A673 (cell line): ENCODE data around the gene SUPT5H. TPM values are rescaled to one million over a fixed set of nuclear protein-coding genes. Genes with fewer than 3 reads are reported as not detected.

Experiments
- BruUV-seq: library from RNA; stranded (reverse); fragments of 400-500 nt; replicated peaks from 2 replicates; lab custom pipeline; 2021; lab: Mats Ljungman, UMichigan
- CTCF ChIA-PET: fragments of 300-600 bp; sonication (Branson Sonifier 250); formaldehyde crosslinking; loops from one replicate; lab custom pipeline; 2022; ENCODE audit warnings: antibody characterized with exemption; lab: Charles Lee
- POLR2A ChIA-PET: fragments of 300-600 bp; sonication (Branson Sonifier 250); formaldehyde crosslinking; loops from one replicate; lab custom pipeline; 2022; ENCODE audit warnings: antibody characterized with exemption; ENCODE audit not compliant: low non-redundant PET; lab: Charles Lee
- DNase-seq: peaks from one replicate; pipeline ENCODE4 v3.0.0-alpha.2; 2015; ENCODE audit warnings: low spot score
- H3K27ac ChIP-seq: fragments of 200-600 bp; sonication (generic); 2 replicates; pipeline ENCODE4 v1.5.1; 2016; ENCODE audit warnings: mixed run types, low read depth, mild to moderate bottlenecking, mixed read lengths, antibody characterized with exemption, low read length; ENCODE audit not compliant: poor library complexity, severe bottlenecking
- H3K27me3 ChIP-seq: fragments of 200-600 bp; sonication (generic); replicated peaks from 2 replicates; pipeline ENCODE4 v1.6.1; 2017; ENCODE audit warnings: mixed run types, low read depth, mild to moderate bottlenecking, mixed read lengths, antibody characterized with exemption, low read length; ENCODE audit not compliant: insufficient read depth, poor library complexity
- H3K36me3 ChIP-seq: fragments of 200-600 bp; sonication (generic); 2 replicates; pipeline ENCODE4 v1.6.1; 2016; ENCODE audit warnings: mixed run types, mild to moderate bottlenecking, mixed read lengths, antibody characterized with exemption, low read length; ENCODE audit not compliant: insufficient read depth, poor library complexity, severe bottlenecking
- H3K4me1 ChIP-seq: fragments of 200-600 bp; sonication (generic); 2 replicates; pipeline ENCODE4 v1.6.1; 2017; ENCODE audit warnings: mixed run types, mild to moderate bottlenecking, mixed read lengths, antibody characterized with exemption, low read length; ENCODE audit not compliant: insufficient read depth, poor library complexity, severe bottlenecking
- H3K4me3 ChIP-seq: fragments of 200-600 bp; sonication (generic); 2 replicates; pipeline ENCODE4 v1.5.1; 2016; ENCODE audit warnings: low read depth, mixed run types, mild to moderate bottlenecking, mixed read lengths, low read length; ENCODE audit not compliant: poor library complexity, severe bottlenecking
- H3K9me3 ChIP-seq: fragments of 200-600 bp; sonication (generic); 2 replicates; pipeline ENCODE4 v1.6.1; 2016; ENCODE audit warnings: mixed run types, low read depth, mild to moderate bottlenecking, mixed read lengths, antibody characterized with exemption, low read length; ENCODE audit not compliant: poor library complexity, severe bottlenecking
- EZH2 ChIP-seq: fragments of 200-600 bp; sonication (generic); IDR thresholded peaks from 2 replicates; pipeline ENCODE4 v1.6.1; 2017; ENCODE audit warnings: borderline replicate concordance, low read depth, mild to moderate bottlenecking, mixed read lengths, antibody characterized with exemption, low read length; ENCODE audit not compliant: poor library complexity, severe bottlenecking
- intact Hi-C: fragments of 100-400 bp; cut with micrococcal nuclease; formaldehyde crosslinking; loops from one replicate; pipeline ENCODE4 v1.10.0; 2022; ENCODE audit not compliant: unreplicated experiment
- total RNA-seq: library from RNA; stranded (reverse); gene quantifications from 2 replicates; pipeline ENCODE4 v1.2.3, GENCODE V29; 2021
- TF ChIP-seq, protein P1 (sequence below): fragments of 300-800, 200-600 bp; sonication (generic); conservative IDR thresholded peaks from 2 replicates; pipeline ENCODE4 v1.5.1; 2017; ENCODE audit warnings: low read depth, mild to moderate bottlenecking, antibody characterized with exemption, low read length, moderate library complexity, mixed read lengths

Gene SUPT5H
- total RNA-seq, 1 experiment from 2014 or later = 169 TPM

GRCh38 chr19:39406656-39407409 lies 38.5 kb upstream of the SUPT5H start, which contains the start of gene ZFP36:
ZFP36 (plus strand) TSS chr19:39406847; CDS start chr19:39406905, 58 bp downstream.
- Histone ChIP-seq H3K27ac (peak within 1 kb of the TSS; percentile 82), H3K36me3 (peaks cover 7% of the 10 kb centered on the region), H3K4me1 (peaks cover 54% of the 10 kb centered on the region), H3K9me3 (no peaks in the 10 kb centered on the region), H3K4me3 (peak within 1 kb of the TSS; percentile 87), H3K27me3 (no peaks in the 10 kb centered on the region)
- ChIA-PET POLR2A (no interaction called here), CTCF (interaction anchor here (1.4 kb wide), 1 partner anchor 9 kb away, joined by 6 read pairs; no protein-coding TSS in a partner anchor)
- DNase-seq = peak; percentile 76
- no TSS peak for BruUV-seq
- intact Hi-C loops = no loop called here
- TF ChIP-seq EZH2 = no peak
- TF ChIP-seq, protein P1, sequence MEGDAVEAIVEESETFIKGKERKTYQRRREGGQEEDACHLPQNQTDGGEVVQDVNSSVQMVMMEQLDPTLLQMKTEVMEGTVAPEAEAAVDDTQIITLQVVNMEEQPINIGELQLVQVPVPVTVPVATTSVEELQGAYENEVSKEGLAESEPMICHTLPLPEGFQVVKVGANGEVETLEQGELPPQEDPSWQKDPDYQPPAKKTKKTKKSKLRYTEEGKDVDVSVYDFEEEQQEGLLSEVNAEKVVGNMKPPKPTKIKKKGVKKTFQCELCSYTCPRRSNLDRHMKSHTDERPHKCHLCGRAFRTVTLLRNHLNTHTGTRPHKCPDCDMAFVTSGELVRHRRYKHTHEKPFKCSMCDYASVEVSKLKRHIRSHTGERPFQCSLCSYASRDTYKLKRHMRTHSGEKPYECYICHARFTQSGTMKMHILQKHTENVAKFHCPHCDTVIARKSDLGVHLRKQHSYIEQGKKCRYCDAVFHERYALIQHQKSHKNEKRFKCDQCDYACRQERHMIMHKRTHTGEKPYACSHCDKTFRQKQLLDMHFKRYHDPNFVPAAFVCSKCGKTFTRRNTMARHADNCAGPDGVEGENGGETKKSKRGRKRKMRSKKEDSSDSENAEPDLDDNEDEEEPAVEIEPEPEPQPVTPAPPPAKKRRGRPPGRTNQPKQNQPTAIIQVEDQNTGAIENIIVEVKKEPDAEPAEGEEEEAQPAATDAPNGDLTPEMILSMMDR = 0 out of 2 replicates have a peak, but pooled peaks have one; percentile 8

- ChIA-PET POLR2A (no interaction called here), CTCF (interaction anchor here (0.5 kb wide), 1 partner anchor 432 kb away, joined by 3 read pairs; the partner anchor contains the start of gene FBXO17)
- peak overlapping the region; percentile 82 for H3K27ac ChIP-seq
- H3K9me3 ChIP-seq = no peaks in the 10 kb centered on the region
- no TSS peak for BruUV-seq
- peaks cover 7% of the 10 kb centered on the region for H3K36me3 ChIP-seq
- intact Hi-C loops = no loop called here
- peaks cover 49% of the 10 kb centered on the region for H3K4me1 ChIP-seq
- TF ChIP-seq EZH2 = no peak
- TF ChIP-seq, protein P1 = no peak
- DNase-seq = no peak
- no peaks in the 10 kb centered on the region for H3K27me3 ChIP-seq
- peak overlapping the region; percentile 87 for H3K4me3 ChIP-seq
These were observed 38.0 kb upstream of the SUPT5H start for GRCh38 chr19:39407410-39407659.

GRCh38 chr19:39407660-39408391 lies 37.6 kb upstream of the SUPT5H start:
- ChIA-PET POLR2A (no interaction called here), CTCF (interaction anchor here (0.5 kb wide), 1 partner anchor 432 kb away, joined by 3 read pairs; the partner anchor contains the start of gene FBXO17)
- H3K27me3 ChIP-seq = no peaks in the 10 kb centered on the region
- peaks cover 44% of the 10 kb centered on the region for H3K4me1 ChIP-seq
- H3K27ac ChIP-seq = peak overlapping the region; percentile 82
- H3K9me3 ChIP-seq = no peaks in the 10 kb centered on the region
- TF ChIP-seq EZH2 = no peak
- TF ChIP-seq, protein P1 = no peak
- no peak for DNase-seq
- H3K4me3 ChIP-seq = peak overlapping the region; percentile 87
- intact Hi-C loops = no loop called here
- peaks cover 7% of the 10 kb centered on the region for H3K36me3 ChIP-seq
- BruUV-seq = no TSS peak
